Pericardium fibroblast (primary cell): Measurements from ENCODE around the gene KPNA6. TPM values are rescaled to one million over a fixed set of nuclear protein-coding genes. Genes with fewer than 3 reads are reported as not detected.

Experiments used
- total RNA-seq: library from RNA; depleted of rRNA; stranded (reverse); fragments of >200 nt; gene quantifications from 2 replicates; pipeline ENCODE4 v1.2.3, GENCODE V29; 2015

KPNA6 gene
- 32.6 and 33.3 TPM in 2 replicates for total RNA-seq

GRCh38 chr1:32107742-32108661 lies at the start of gene KPNA6:
Gene KPNA6, plus strand, starts transcription at chr1:32108056. Its CDS starts 75 bp downstream, at chr1:32108131.

GRCh38 chr1:32072622-32073298 lies 35.1 kb upstream of the KPNA6 start, which contains the start of gene TMEM39B:
Gene TMEM39B, plus strand, starts transcription at chr1:32072939. Its CDS starts 109 bp downstream, at chr1:32073048.

GRCh38 chr1:32179443-32180185 lies 71.8 kb downstream of the KPNA6 start, which contains the start of gene TXLNA:
Gene TXLNA, plus strand, starts transcription at chr1:32179675. Its CDS starts 671 bp downstream, at chr1:32180346.

GRCh38 chr1:32200226-32201010 lies 92.6 kb downstream of the KPNA6 start, which contains the start of gene CCDC28B:
Gene CCDC28B, plus strand, starts transcription at chr1:32200595. Its CDS starts 1,341 bp downstream, at chr1:32201936.

GRCh38 chr1:32205401-32206370 lies 97.8 kb downstream of the KPNA6 start, which contains the start of gene IQCC:
Gene IQCC, plus strand, starts transcription at chr1:32205671. Its CDS starts 11 bp downstream, at chr1:32205682.

GRCh38 chr1:32208891-32209328 lies 101.1 kb downstream of the KPNA6 start, which contains the start of gene DCDC2B:
Gene DCDC2B, plus strand, starts transcription at chr1:32209089. Its CDS starts 5 bp downstream, at chr1:32209094.

GRCh38 chr1:32221980-32222755 lies 114.3 kb downstream of the KPNA6 start, which contains the start of the genes EIF3I and TMEM234:
Gene EIF3I, plus strand, starts transcription at chr1:32222407. Its CDS starts 35 bp downstream, at chr1:32222442.
Gene TMEM234, minus strand, starts transcription at chr1:32222353. Its CDS starts 31 bp downstream, at chr1:32222322.

Other genes with a start within 250 kb of the KPNA6 start
- 162 and 189 TPM in 2 replicates for gene PTP4A2, start 169.7 kb upstream of the KPNA6 start, total RNA-seq
- 40.5 and 40.9 TPM in 2 replicates for gene KHDRBS1, start 94.2 kb upstream of the KPNA6 start, total RNA-seq
- 3.6 and 5.5 TPM in 2 replicates for gene TMEM39B, start 35.1 kb upstream of the KPNA6 start, total RNA-seq
- 58.0 and 63.5 TPM in 2 replicates for gene TXLNA, start 71.6 kb downstream of the KPNA6 start, total RNA-seq
- 12.3 and 21.6 TPM in 2 replicates for gene CCDC28B, start 92.5 kb downstream of the KPNA6 start, total RNA-seq
- gene IQCC, start 97.6 kb downstream of the KPNA6 start, total RNA-seq: 0.12 and 0.94 TPM in 2 replicates
- gene DCDC2B, start 101.0 kb downstream of the KPNA6 start, total RNA-seq: not detected in 2 replicates
- gene TMEM234, start 114.3 kb downstream of the KPNA6 start, total RNA-seq: 8.2 and 16.6 TPM in 2 replicates
- gene EIF3I, start 114.4 kb downstream of the KPNA6 start, total RNA-seq: 243 and 249 TPM in 2 replicates
- gene FAM167B, start 139.2 kb downstream of the KPNA6 start, total RNA-seq: 0.68 and 6.1 TPM in 2 replicates
- not detected in 2 replicates for gene LCK, start 143.2 kb downstream of the KPNA6 start, total RNA-seq
- gene HDAC1, start 184.0 kb downstream of the KPNA6 start, total RNA-seq: 49.2 and 59.0 TPM in 2 replicates
- 169 and 485 TPM in 2 replicates for gene MARCKSL1, start 228.2 kb downstream of the KPNA6 start, total RNA-seq